Ammon's horn (tissue), 1 donor: Measurements from ENCODE around the gene FGF22.
"Not testable (repeated sequence)": the region's sequence is repeated elsewhere in the genome, so short reads cannot be mapped to it uniquely, and the experiment has no call there.

Source experiments
- DNase-seq: peaks from one replicate; pipeline ENCODE4 v3.0.0-alpha.2; 2016; ENCODE audit warnings: low spot score

Gene FGF22

GRCh38 chr19:607301-608154 is 32.2 kb upstream of the FGF22 start:
- DNase-seq: no peak

DNA sequence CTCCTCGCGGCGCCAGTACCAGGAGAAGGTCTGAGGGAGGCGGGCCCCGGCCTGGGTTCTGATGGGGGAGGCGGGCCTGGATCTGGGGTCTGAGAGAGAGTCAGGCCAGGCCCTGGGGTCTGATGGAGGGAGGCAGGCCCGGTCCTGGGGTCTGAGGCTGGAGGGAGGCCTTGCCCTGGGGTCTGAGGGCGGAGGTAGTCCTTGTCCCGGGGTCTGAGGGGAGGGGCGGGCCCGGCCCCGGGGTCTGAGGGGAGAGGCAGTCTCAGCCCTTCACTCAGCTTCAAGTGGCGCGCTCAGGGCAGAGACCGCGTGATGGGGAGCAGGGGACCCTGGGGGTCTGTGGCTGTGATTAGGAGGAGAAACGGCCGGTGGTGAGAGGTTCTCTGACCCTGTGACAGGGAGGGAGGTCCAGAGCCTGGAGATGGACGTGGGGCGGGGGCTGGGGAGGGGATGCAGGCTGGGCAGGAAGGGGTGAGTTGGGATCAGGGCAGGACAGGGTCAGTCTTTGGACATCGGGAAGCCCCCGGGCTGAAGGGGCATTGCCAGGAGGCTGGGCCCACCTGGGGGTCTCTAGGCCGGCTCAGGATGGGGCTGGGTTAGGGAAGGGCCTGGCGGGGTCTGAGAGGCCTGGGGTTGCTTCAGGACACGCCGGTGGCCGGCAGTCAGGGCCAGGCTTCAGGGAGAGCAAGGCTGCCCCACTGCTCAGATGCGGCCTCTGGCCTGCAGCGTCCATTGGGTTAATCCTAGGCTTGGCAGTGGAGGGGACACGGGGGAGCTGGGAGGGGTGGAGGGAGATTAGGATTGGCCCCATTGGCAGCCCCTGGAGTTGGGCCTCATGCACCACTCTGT is 31.3 kb upstream of the FGF22 start:
- DNase-seq: no peak

GRCh38 chr19:609004-609346 is 30.7 kb upstream of the FGF22 start:
- DNase-seq: peak; percentile 88

- DNase-seq: no peak
Measured at GRCh38 chr19:610071-610800, 29.4 kb upstream of the FGF22 start.

GRCh38 chr19:610801-611480 is 28.7 kb upstream of the FGF22 start:
- no peak for DNase-seq

- no peak for DNase-seq
Measured at GRCh38 chr19:611481-611868, 28.2 kb upstream of the FGF22 start.

- no peak for DNase-seq
Measured at GRCh38 chr19:612941-613340, 26.7 kb upstream of the FGF22 start.

GRCh38 chr19:613732-614567 is 25.7 kb upstream of the FGF22 start:
- DNase-seq: no peak

DNA sequence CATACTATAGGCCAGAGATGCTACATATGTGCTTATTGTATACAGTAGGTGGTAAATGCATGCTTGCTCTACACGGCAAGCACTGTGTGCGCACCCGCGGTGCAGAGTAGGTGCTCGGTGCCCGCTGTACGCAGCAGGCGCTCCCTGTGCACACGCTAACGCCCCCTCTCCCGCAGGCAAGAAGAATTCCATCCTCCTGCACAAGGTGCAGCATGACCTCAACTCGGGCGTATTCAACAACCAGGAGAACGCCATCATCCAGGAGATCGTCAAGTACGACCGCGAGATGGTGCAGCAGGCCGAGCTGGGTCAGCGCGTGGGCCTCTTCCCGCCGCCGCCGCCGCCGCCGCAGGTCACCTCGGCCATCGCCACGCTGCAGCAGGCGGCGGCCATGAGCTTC is 24.1 kb upstream of the FGF22 start:
- DNase-seq: no peak

DNA sequence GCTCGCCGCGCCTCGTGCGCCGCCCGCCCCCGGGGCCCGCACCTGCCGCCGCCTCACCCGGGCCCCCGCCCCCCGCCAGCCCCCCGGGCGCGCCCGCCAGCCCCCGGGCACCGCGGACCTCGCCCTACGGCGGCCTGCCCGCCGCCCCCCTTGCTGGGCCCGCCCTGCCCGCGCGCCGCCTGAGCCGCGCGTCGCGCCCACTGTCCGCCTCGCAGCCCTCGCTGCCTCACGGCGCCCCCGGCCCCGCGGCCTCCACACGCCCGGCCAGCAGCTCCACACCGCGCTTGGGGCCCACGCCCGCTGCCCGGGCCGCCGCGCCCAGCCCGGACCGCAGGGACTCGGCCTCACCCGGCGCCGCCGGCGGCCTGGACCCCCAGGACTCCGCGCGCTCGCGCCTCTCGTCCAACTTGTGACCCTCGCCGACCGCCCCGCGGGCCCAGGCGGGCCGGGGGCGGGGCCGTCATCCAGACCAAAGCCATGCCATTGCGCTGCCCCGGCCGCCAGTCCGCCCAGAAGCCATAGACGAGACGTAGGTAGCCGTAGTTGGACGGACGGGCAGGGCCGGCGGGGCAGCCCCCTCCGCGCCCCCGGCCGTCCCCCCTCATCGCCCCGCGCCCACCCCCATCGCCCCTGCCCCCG is 23.5 kb upstream of the FGF22 start:
- DNase-seq: no peak

DNA sequence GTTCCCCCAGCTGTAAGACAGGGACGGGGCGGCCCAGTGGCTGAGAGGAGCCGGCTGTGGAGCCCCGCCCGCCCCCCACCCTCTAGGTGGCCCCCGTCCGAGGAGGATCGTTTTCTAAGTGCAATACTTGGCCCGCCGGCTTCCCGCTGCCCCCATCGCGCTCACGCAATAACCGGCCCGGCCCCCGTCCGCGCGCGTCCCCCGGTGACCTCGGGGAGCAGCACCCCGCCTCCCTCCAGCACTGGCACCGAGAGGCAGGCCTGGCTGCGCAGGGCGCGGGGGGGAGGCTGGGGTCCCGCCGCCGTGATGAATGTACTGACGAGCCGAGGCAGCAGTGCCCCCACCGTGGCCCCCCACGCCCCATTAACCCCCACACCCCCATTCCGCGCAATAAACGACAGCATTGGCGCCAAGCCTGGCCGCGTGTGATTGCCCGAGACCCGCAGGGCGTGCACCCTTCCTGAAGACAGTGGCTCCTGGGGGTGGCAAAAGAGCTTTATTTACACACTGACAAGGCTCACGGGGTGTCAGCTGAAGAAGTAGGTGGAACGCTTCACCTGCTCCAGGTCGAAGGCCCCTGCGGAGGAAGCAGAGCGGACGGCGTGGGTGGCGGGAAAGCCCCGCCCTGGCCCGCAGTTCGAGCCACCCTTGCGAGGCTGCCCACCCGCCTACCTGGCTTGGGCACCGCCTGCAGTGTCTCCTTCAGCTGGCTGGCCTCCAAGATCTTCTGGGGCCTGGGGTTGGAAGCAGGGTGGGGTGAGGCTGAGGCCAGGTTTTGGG is 22.7 kb upstream of the FGF22 start:
- no peak for DNase-seq

- DNase-seq: no peak
Measured at GRCh38 chr19:617551-618246, 22.0 kb upstream of the FGF22 start.

GRCh38 chr19:618247-618619 is 21.4 kb upstream of the FGF22 start:
- no peak for DNase-seq

GRCh38 chr19:618674-619285 is 20.9 kb upstream of the FGF22 start:
- DNase-seq: no peak

DNA sequence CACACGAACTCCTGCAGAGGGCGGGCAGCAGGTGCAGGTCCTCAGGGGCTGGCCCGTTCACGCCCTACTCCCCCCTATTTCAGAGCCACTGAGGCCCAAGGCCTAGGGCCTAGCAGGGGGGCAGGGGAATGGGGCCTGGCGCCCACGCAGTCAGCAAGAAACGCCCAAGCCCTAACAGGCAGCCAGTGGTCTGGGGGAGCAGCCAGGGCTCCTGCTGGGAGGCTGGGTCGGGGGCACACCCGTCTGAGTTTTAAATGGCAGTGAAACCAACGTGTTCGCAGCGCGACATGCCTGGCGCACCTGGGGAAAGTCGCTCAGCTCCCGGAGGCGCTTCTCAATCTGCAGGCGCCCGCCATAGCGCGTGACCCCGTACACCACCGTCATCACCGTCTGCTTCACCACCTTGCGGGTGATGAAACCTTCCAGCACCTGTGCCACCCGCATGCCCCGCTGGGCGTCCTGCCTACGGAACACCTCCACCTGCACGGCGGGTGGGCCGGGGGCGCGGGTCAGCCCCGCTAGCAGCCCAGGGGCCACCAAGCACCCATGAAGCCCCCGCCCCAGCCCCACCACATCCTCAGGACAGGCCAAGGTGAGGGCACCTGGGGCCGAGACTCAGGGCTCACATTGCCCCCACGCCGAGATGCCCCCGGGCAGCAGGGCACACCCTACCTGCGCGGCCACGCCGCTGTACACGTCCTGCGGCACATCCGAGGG is 20.2 kb upstream of the FGF22 start:
- no peak for DNase-seq

- no peak for DNase-seq
Measured at GRCh38 chr19:620166-620862, 19.4 kb upstream of the FGF22 start.

DNA sequence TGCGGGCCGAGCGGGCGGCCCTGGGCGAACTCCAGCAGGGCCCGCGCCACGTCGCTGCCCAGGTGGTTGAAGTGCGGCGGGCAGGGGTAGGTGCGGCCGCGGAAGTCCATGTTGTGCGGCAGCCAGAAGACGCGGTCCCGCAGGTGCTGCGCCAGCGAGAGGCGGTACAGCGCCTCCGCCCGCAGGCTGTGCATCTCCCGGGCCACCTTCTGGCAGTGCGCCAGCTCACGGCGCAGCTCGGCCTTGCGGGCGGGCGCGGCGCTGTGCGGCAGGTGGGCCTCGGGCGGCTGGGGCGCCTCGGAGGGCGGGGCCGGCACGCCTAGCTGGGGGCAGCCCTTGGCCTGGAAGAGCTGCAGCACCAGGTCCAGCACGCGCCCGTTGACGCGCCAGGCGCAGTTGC is 18.5 kb upstream of the FGF22 start:
- DNase-seq: not testable (repeated sequence)

- no peak for DNase-seq
Measured at GRCh38 chr19:621819-622218, 17.9 kb upstream of the FGF22 start.
